GM21723 (cell line): Measurements from ENCODE around the gene RNF213.

Experiments used
- ATAC-seq: cut with Tn5 transposase; IDR thresholded peaks from one replicate; pipeline ENCODE4 v1.9.1; 2021; ENCODE audit warnings: mild to moderate bottlenecking, moderate library complexity; ENCODE audit not compliant: unreplicated experiment

The RNF213 gene

GRCh38 chr17:80347536-80347935 is 86.9 kb downstream of the RNF213 start:
- ATAC-seq: no peak

- ATAC-seq: no peak
Observed at GRCh38 chr17:80347948-80348351, 87.3 kb downstream of the RNF213 start.

- no peak for ATAC-seq
Observed at GRCh38 chr17:80348551-80349150, 88.0 kb downstream of the RNF213 start.

GRCh38 chr17:80349151-80349651 is 88.5 kb downstream of the RNF213 start:
- ATAC-seq: no peak

GRCh38 chr17:80349751-80350150 is 89.1 kb downstream of the RNF213 start:
- ATAC-seq: no peak

- no peak for ATAC-seq
Observed at GRCh38 chr17:80352216-80352895, 91.7 kb downstream of the RNF213 start.

GRCh38 chr17:80352991-80353665 is 92.5 kb downstream of the RNF213 start:
- ATAC-seq: no peak

GRCh38 chr17:80353718-80354275 is 93.1 kb downstream of the RNF213 start:
- ATAC-seq: no peak

GRCh38 chr17:80354336-80354735 is 93.7 kb downstream of the RNF213 start:
- ATAC-seq: no peak

GRCh38 chr17:80356231-80356856 is 95.7 kb downstream of the RNF213 start:
- ATAC-seq: no peak

GRCh38 chr17:80358131-80358530 is 97.5 kb downstream of the RNF213 start:
- no peak for ATAC-seq

GRCh38 chr17:80358861-80359260 is 98.2 kb downstream of the RNF213 start:
- ATAC-seq: no peak

- no peak for ATAC-seq
Observed at GRCh38 chr17:80359422-80360110, 98.9 kb downstream of the RNF213 start.

- no peak for ATAC-seq
Observed at GRCh38 chr17:80360396-80360795, 99.7 kb downstream of the RNF213 start.

GRCh38 chr17:80361495-80362220 is 101.0 kb downstream of the RNF213 start:
- no peak for ATAC-seq

GRCh38 chr17:80362428-80363119 is 101.9 kb downstream of the RNF213 start:
- ATAC-seq: no peak

GRCh38 chr17:80363120-80363515 is 102.5 kb downstream of the RNF213 start:
- ATAC-seq: no peak

GRCh38 chr17:80363518-80364090 is 103.0 kb downstream of the RNF213 start:
- no peak for ATAC-seq

- no peak for ATAC-seq
Observed at GRCh38 chr17:80364091-80364691, 103.5 kb downstream of the RNF213 start.
